HEK293T (cell line): ENCODE data around the gene ARHGAP21.

Experiments used
- CTCF ChIA-PET: fragments of 350-600 bp; formaldehyde crosslinking; extraction: SDS; loops from one replicate; lab custom pipeline; 2021; ENCODE audit warnings: antibody characterized with exemption, inconsistent platforms; lab: Yijun Ruan, JAX
- POLR2A ChIA-PET: fragments of 350-600 bp; formaldehyde crosslinking; extraction: SDS; loops from one replicate; lab custom pipeline; 2020; ENCODE audit warnings: antibody characterized with exemption, inconsistent platforms; lab: Yijun Ruan, JAX
- DNase-seq: peaks from one replicate; pipeline ENCODE4 v3.0.0; 2012; ENCODE audit warnings: mixed read lengths; ENCODE audit errors: extremely low spot score
- ARNT ChIP-seq: fragments of 450-650 bp; IDR thresholded peaks from 2 replicates; pipeline ENCODE4 v1.6.1; 2017; ENCODE audit warnings: mild to moderate bottlenecking
- BHLHE40 ChIP-seq: fragments of 450-650 bp; IDR thresholded peaks from 2 replicates; pipeline ENCODE4 v1.6.1; 2016; ENCODE audit warnings: mild to moderate bottlenecking, moderate library complexity, borderline replicate concordance
- CTBP1 ChIP-seq: fragments of 450-650 bp; IDR thresholded peaks from 2 replicates; pipeline ENCODE4 v1.6.1; 2016; ENCODE audit warnings: borderline replicate concordance
- ELF4 ChIP-seq: fragments of 450-650 bp; IDR thresholded peaks from 2 replicates; pipeline ENCODE4 v1.6.1; 2017; ENCODE audit warnings: antibody characterized with exemption
- FOXA1 ChIP-seq: fragments of 450-650 bp; IDR thresholded peaks from 2 replicates; pipeline ENCODE4 v1.6.1; 2016; ENCODE audit warnings: mild to moderate bottlenecking
- FOXK2 ChIP-seq: fragments of 450-650 bp; IDR thresholded peaks from 2 replicates; pipeline ENCODE4 v1.6.1; 2016; ENCODE audit warnings: mild to moderate bottlenecking
- FOXM1 ChIP-seq: fragments of 450-650 bp; IDR thresholded peaks from 2 replicates; pipeline ENCODE4 v1.6.1; 2017; ENCODE audit warnings: mild to moderate bottlenecking, borderline replicate concordance
- HDGF ChIP-seq: fragments of 450-650 bp; IDR thresholded peaks from 2 replicates; pipeline ENCODE4 v1.6.1; 2017; ENCODE audit warnings: antibody characterized with exemption, borderline replicate concordance
- L3MBTL2 ChIP-seq: fragments of 450-650 bp; conservative IDR thresholded peaks from 2 replicates; pipeline ENCODE4 v1.6.1; 2016; ENCODE audit warnings: mild to moderate bottlenecking
- LEF1 ChIP-seq: fragments of 450-650 bp; IDR thresholded peaks from 2 replicates; pipeline ENCODE4 v1.6.1; 2017; ENCODE audit warnings: mild to moderate bottlenecking, borderline replicate concordance
- NFRKB ChIP-seq: fragments of 450-650 bp; IDR thresholded peaks from 2 replicates; pipeline ENCODE4 v1.6.1; 2016; ENCODE audit warnings: mild to moderate bottlenecking, moderate library complexity
- SP1 ChIP-seq: fragments of 450-650 bp; IDR thresholded peaks from 2 replicates; pipeline ENCODE4 v1.6.1; 2017
- SUZ12 ChIP-seq: fragments of 450-650 bp; IDR thresholded peaks from 2 replicates; pipeline ENCODE4 v1.6.1; 2016; ENCODE audit warnings: mild to moderate bottlenecking
- TARDBP ChIP-seq: fragments of 450-650 bp; IDR thresholded peaks from 2 replicates; pipeline ENCODE4 v1.6.1; 2016
- ZNF384 ChIP-seq: fragments of 450-650 bp; IDR thresholded peaks from 2 replicates; pipeline ENCODE4 v1.6.1; 2016
- TF ChIP-seq, protein P1 (sequence below): fragments of 450-650 bp; IDR thresholded peaks from 2 replicates; pipeline ENCODE4 v1.6.1; 2016

The ARHGAP21 gene

DNA sequence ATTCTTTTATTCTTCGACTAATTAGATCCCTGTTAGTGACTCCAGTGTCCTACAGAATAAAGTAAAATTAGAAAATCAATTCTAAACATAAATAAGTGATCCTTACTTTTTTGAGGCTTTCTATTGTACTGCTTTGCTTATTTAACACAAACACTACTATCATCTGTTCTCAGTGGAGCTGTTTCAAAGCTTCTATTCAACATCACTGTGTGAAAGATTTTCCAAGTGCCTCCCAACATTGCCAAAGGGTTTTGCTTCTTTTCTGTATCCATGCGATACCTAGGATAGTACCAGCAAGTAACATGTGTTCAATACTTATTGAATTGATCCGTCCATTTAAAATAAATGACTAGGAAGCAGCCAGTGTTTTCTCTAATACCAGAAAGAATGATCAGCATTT is 125.7 kb downstream of the ARHGAP21 start:
- CTCF ChIA-PET = interaction anchor here (1.0 kb wide), 1 partner anchor 20 kb away, joined by 5 read pairs; no protein-coding TSS in a partner anchor
- TF ChIP-seq L3MBTL2 = no peak
- no peak for TF ChIP-seq NFRKB
- TF ChIP-seq SUZ12 = no peak
- no peak for TF ChIP-seq HDGF
- TF ChIP-seq BHLHE40 = no peak
- TF ChIP-seq, protein P1, sequence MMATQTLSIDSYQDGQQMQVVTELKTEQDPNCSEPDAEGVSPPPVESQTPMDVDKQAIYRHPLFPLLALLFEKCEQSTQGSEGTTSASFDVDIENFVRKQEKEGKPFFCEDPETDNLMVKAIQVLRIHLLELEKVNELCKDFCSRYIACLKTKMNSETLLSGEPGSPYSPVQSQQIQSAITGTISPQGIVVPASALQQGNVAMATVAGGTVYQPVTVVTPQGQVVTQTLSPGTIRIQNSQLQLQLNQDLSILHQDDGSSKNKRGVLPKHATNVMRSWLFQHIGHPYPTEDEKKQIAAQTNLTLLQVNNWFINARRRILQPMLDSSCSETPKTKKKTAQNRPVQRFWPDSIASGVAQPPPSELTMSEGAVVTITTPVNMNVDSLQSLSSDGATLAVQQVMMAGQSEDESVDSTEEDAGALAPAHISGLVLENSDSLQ = no peak
- no peak for TF ChIP-seq LEF1
- no peak for DNase-seq
- POLR2A ChIA-PET = no interaction called here

DNA sequence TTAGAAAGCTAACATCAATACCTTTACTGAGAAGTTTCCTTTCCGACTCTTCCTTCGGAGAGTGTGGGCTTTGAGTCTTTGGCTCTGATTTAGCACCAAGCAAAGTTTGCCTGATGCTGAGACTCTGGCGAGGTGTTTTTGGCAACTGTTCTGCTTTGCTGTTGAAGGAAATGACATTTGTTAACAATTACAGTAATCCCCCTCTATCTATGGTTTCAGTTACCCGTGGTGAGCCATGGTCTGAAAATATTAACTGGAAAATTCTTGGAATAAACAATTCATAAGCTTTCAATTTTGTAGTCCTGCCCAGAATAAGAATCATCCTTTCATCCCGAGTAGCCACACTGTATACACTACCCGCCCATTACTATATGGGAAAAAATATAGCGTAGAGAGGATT is 126.3 kb downstream of the ARHGAP21 start:
- DNase-seq = no peak
- CTCF ChIA-PET = interaction anchor here (1.0 kb wide), 1 partner anchor 20 kb away, joined by 5 read pairs; no protein-coding TSS in a partner anchor
- POLR2A ChIA-PET = no interaction called here
- TF ChIP-seq FOXK2 (no peak), SUZ12 (no peak), FOXM1 (no peak), ELF4 (no peak), ZNF384 (no peak), TARDBP (no peak), LEF1 (no peak), NFRKB (no peak), ARNT (no peak), BHLHE40 (no peak), L3MBTL2 (no peak), FOXA1 (no peak), CTBP1 (no peak), HDGF (no peak), SP1 (no peak)
- TF ChIP-seq, protein P1 = no peak

DNA sequence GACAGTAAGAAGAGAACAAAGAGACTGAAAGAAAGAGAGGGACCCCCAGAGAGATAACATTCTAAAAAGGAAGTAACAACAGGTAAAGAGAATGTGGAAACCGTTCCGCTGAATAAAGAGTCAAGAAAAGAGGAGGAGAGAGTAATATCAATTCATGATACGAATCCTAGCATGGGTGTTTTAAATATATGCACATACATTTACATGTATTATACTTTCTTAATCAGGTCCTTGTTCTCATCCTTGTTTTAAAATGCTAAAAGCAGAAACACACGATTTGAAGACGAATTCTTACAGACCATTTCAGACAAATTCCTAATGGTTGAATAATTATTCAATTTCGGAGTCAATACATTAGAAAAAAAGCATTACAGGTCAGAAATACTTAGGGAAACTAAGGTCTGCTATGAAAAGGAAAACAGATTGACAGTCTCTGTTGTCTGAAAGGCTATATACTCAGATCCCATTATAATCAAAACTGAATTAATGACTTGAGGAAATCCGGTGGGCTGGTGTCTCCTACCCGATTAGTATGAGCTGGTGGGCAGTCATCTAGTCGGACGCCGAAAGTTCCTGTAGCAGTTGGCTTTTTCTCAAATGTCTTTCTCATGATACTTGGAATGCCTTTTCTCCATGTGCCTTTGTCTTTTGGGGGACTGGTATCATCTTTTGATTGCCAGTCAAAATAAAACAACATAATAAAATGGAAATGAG is 127.3 kb downstream of the ARHGAP21 start:
- ChIA-PET CTCF (no interaction called here), POLR2A (no interaction called here)
- DNase-seq = no peak
- TF ChIP-seq FOXK2 (no peak), L3MBTL2 (no peak), TARDBP (no peak), FOXA1 (no peak), ELF4 (no peak), NFRKB (no peak)
- TF ChIP-seq, protein P1 = no peak

DNA sequence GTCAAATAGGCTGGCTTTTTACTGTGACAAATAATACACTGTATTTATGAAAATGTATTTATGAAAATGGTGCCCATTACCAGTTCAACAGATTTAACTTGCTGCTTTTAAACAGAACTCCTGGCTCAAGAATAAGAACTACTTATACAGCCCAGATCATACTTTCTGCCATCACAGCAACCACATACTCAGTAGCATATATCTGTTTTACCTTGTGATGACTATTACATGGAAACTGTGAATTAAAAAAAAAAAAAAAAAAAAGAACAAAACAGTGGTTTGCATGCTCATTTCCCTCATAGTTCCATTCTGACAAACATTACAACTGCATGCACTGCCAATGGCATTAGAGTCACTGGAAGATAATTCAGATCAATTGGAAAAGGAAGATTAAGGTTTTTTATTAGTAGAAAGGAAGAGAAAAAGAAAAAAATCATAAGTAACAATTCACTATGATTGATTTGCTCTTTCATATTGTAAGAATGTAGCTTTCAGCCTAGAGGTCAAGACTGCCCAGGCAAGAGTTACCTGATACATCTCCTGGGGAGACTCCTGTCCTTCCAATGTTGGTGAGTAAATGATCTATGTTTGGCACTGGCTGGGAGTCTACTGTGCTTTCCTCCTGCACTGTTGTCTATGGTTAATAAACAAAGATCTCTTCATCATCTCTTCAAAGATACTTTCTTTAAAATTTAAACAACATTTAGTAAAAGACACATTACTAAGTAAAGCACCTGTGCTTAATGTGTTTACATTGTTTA is 132.8 kb downstream of the ARHGAP21 start:
- no peak for TF ChIP-seq NFRKB
- no peak for TF ChIP-seq L3MBTL2
- TF ChIP-seq ARNT = no peak
- no peak for TF ChIP-seq LEF1
- no peak for TF ChIP-seq FOXA1
- POLR2A ChIA-PET = no interaction called here
- DNase-seq = no peak
- CTCF ChIA-PET = no interaction called here

DNA sequence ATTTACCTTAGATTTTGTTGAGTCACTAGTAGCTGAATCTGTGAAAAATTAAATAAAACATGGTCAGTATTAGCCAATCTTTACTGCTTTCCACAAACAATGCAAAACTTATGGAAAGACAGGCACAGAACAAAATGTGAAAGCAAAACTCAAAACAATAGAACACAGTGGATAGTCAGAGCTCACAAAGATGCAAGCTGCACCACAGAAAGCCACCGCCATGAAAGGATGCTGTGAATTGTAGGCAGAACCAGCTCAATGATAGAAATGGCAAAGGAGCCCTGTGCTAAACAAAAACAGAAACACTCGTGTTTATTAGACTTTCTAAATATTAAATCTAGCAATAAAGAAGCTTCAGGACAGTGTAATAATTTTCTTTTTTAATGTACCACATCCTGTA is 134.4 kb downstream of the ARHGAP21 start:
- ChIA-PET CTCF (no interaction called here), POLR2A (no interaction called here)
- DNase-seq = no peak
- TF ChIP-seq SP1 (no peak), FOXK2 (no peak), NFRKB (no peak), LEF1 (no peak), SUZ12 (no peak), ARNT (no peak), FOXA1 (no peak), L3MBTL2 (no peak), FOXM1 (no peak), ELF4 (no peak), BHLHE40 (no peak), TARDBP (no peak), CTBP1 (no peak), HDGF (no peak), ZNF384 (no peak)
- TF ChIP-seq, protein P1 = no peak
